GM23338 (cell line): ENCODE measurements around the gene BICRAL. TPM values are rescaled to one million over a fixed set of nuclear protein-coding genes. Genes with fewer than 3 reads are reported as not detected.

Experiments used
- ATAC-seq: fragments of 200-7000 bp; cut with Tn5 transposase; 3 replicates; pipeline ENCODE4 v1.9.1; 2020
- DNase-seq: peaks from one replicate; pipeline ENCODE4 v3.0.0-alpha.2; 2015; ENCODE audit warnings: low spot score
- H2AFZ ChIP-seq: fragments of 200-600 bp; sonication (generic); 2 replicates; pipeline ENCODE4 v1.8.0; 2016; ENCODE audit warnings: antibody characterized with exemption, mild to moderate bottlenecking, moderate library complexity
- H3F3A ChIP-seq: fragments of 200-600 bp; sonication (generic); replicated peaks from 2 replicates; pipeline ENCODE4 v1.8.0; 2017; ENCODE audit warnings: antibody characterized with exemption, mixed run types, low read depth
- H3K27ac ChIP-seq: fragments of 200-600 bp; sonication (generic); 2 replicates; pipeline ENCODE4 v1.6.1; 2016; ENCODE audit warnings: low read depth
- H3K27me3 ChIP-seq: fragments of 200-600 bp; sonication (generic); 2 replicates; pipeline ENCODE4 v1.8.0; 2016; ENCODE audit warnings: mild to moderate bottlenecking, mixed run types, moderate library complexity; ENCODE audit not compliant: insufficient read depth
- H3K36me3 ChIP-seq: fragments of 200-600 bp; sonication (generic); 2 replicates; pipeline ENCODE4 v1.8.0; 2016; ENCODE audit warnings: mild to moderate bottlenecking; ENCODE audit not compliant: insufficient read depth
- H3K4me1 ChIP-seq: fragments of 200-600 bp; sonication (generic); 2 replicates; pipeline ENCODE4 v1.8.0; 2016; ENCODE audit warnings: mild to moderate bottlenecking, moderate library complexity; ENCODE audit not compliant: insufficient read depth
- H3K4me2 ChIP-seq: fragments of 200-600 bp; sonication (generic); 2 replicates; pipeline ENCODE4 v1.7.1; 2017; ENCODE audit warnings: mixed run types
- H3K4me3 ChIP-seq: fragments of 200-600 bp; sonication (generic); 2 replicates; pipeline ENCODE4 v1.6.1; 2016; ENCODE audit warnings: mixed run types
- H3K79me2 ChIP-seq: fragments of 200-600 bp; sonication (generic); replicated peaks from 2 replicates; pipeline ENCODE4 v1.8.0; 2017; ENCODE audit warnings: mild to moderate bottlenecking; ENCODE audit not compliant: insufficient read depth
- H3K9me2 ChIP-seq: fragments of 200-600 bp; sonication (generic); 2 replicates; pipeline ENCODE4 v1.8.0; 2017; ENCODE audit not compliant: insufficient read depth
- H4K20me1 ChIP-seq: fragments of 200-600 bp; sonication (generic); replicated peaks from 2 replicates; pipeline ENCODE4 v1.8.0; 2017; ENCODE audit warnings: mild to moderate bottlenecking; ENCODE audit not compliant: insufficient read depth
- H3K27ac Mint-ChIP-seq: 2 replicates; pipeline ENCODE4 v1.8.0; 2020; ENCODE audit warnings: inconsistent platforms, mild to moderate bottlenecking, moderate library complexity, mixed read lengths
- H3K27me3 Mint-ChIP-seq: 3 replicates; pipeline ENCODE4 v1.8.0; 2022; ENCODE audit warnings: low read depth, mild to moderate bottlenecking, moderate library complexity, mixed read lengths, inconsistent platforms; ENCODE audit not compliant: insufficient read depth, poor library complexity
- H3K36me3 Mint-ChIP-seq: 3 replicates; pipeline ENCODE4 v1.8.0; 2021; ENCODE audit warnings: low read depth, mild to moderate bottlenecking, inconsistent platforms, moderate library complexity, mixed read lengths
- H3K4me1 Mint-ChIP-seq: 3 replicates; pipeline ENCODE4 v1.8.0; 2020; ENCODE audit warnings: mild to moderate bottlenecking, inconsistent platforms, mixed read lengths
- H3K4me3 Mint-ChIP-seq: 3 replicates; pipeline ENCODE4 v1.8.0; 2021; ENCODE audit warnings: moderate library complexity, mild to moderate bottlenecking, inconsistent platforms, mixed read lengths
- H3K9me3 Mint-ChIP-seq: 3 replicates; pipeline ENCODE4 v1.8.0; 2020; ENCODE audit warnings: moderate library complexity, mild to moderate bottlenecking, inconsistent platforms, mixed read lengths
- EZH2 ChIP-seq: fragments of 200-600 bp; sonication (generic); IDR thresholded peaks from one replicate; pipeline ENCODE4 v1.8.0; 2017; ENCODE audit warnings: antibody characterized with exemption, mild to moderate bottlenecking, low read depth; ENCODE audit not compliant: unreplicated experiment
- JUNB ChIP-seq: IDR thresholded peaks from one replicate; pipeline ENCODE4 v1.6.1; 2016; ENCODE audit warnings: antibody characterized with exemption; ENCODE audit not compliant: unreplicated experiment
- NANOG ChIP-seq: IDR thresholded peaks from 2 replicates; pipeline ENCODE4 v1.6.1; 2016; ENCODE audit warnings: antibody characterized with exemption, borderline replicate concordance
- POLR2AphosphoS5 ChIP-seq: IDR thresholded peaks from 2 replicates; pipeline ENCODE4 v1.6.1; 2016; ENCODE audit warnings: antibody characterized with exemption, low read depth
- ZNF331 ChIP-seq: fragments of 250-450 bp; sonication (Bioruptor Pico); IDR thresholded peaks from 2 replicates; pipeline ENCODE4 v1.5.0; 2020; ENCODE audit warnings: low read depth, mild to moderate bottlenecking, moderate library complexity
- polyA plus RNA-seq: library from polyadenylated mRNA; unstranded; fragments of >200 nt; fragmentation: Nextera tagmentation; extraction: Ambion mirVana; gene quantifications from 2 replicates; pipeline ENCODE4 v1.2.1, GENCODE V29; 2016
- total RNA-seq: library from RNA; depleted of rRNA; stranded (reverse); fragments of >200 nt; shearing (Covaris generic); gene quantifications from 2 replicates; pipeline ENCODE4 v1.2.3, GENCODE V29; 2014
- TF ChIP-seq, protein P1 (sequence below), 2 experiments: fragments of 200-600 bp in 1 of 2; sonication (generic) in 1 of 2; conservative IDR thresholded peaks; 2 replicates each; pipeline versions ENCODE4 v1.5.1 to v1.6.1; 2016 to 2017; ENCODE audit warnings: antibody characterized with exemption in 2 of 2, low read depth in 2 of 2, mild to moderate bottlenecking in 2 of 2, moderate library complexity in 1 of 2
- TF ChIP-seq, protein P2 (sequence below): IDR thresholded peaks from 2 replicates; pipeline ENCODE4 v1.6.1; 2016; ENCODE audit warnings: antibody characterized with exemption
- TF ChIP-seq, protein P3 (sequence below): fragments of 250-450 bp; sonication (Bioruptor Pico); IDR thresholded peaks from 2 replicates; pipeline ENCODE4 v1.5.0; 2020; ENCODE audit warnings: mild to moderate bottlenecking, moderate library complexity
- TF ChIP-seq, protein P4 (sequence below): IDR thresholded peaks from one replicate; pipeline ENCODE4 v1.6.1; 2018; ENCODE audit warnings: antibody characterized with exemption; ENCODE audit not compliant: unreplicated experiment

The BICRAL gene
- total and polyA plus RNA-seq, 2 experiments from 2014 or later, result 3.4 to 11.7 TPM

DNA sequence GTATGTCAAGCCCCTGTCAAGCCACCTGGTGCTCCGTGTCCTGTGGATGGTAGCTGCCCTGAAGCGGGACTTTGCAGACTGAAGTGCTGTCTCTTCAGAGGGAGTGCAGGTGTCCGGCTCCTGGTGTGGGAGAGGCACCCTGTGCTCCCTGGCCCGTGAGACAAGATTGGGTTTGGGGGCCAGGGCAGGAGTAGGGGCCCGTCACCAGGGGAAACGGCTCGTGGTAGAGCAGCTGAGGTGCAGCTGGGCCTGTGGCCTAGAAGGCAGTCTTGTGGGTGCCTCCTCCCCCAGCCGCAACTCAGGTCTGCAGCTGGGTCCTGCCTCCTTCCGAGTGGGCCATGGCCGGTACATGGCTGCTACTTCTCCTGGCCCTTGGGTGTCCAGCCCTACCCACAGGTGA is 133.9 kb downstream of the BICRAL start, which contains the start of gene PTCRA:
Gene PTCRA (plus strand): TSS at position 322 of the 400 bp plus-strand sequence. CDS start 17 bp downstream, at position 339.
- H3K27ac Mint-ChIP-seq, result no peak within 1 kb of the TSS
- no peaks in the 10 kb centered on the region for H3K36me3 ChIP-seq
- no peaks in the 10 kb centered on the region for H3K9me2 ChIP-seq
- no peaks in the 10 kb centered on the region for H3K79me2 ChIP-seq
- H4K20me1 ChIP-seq, result no peaks in the 10 kb centered on the region
- H3K27me3 Mint-ChIP-seq, result peaks cover 8% of the 10 kb centered on the region
- no peaks in the 10 kb centered on the region for H3K27me3 ChIP-seq
- H3K4me2 ChIP-seq, result no peak within 1 kb of the TSS
- H3K4me3 Mint-ChIP-seq, result no peak within 1 kb of the TSS
- no peak within 1 kb of the TSS for H2AFZ ChIP-seq
- H3K4me1 ChIP-seq, result no peaks in the 10 kb centered on the region; the same call in 1 of the 2 replicates
- H3F3A ChIP-seq, result peaks cover 3% of the 10 kb centered on the region; the same call in 1 of the 2 replicates
- no peaks in the 10 kb centered on the region for H3K9me3 Mint-ChIP-seq
- H3K4me3 ChIP-seq, result no peak within 1 kb of the TSS
- TF ChIP-seq, protein P1, sequence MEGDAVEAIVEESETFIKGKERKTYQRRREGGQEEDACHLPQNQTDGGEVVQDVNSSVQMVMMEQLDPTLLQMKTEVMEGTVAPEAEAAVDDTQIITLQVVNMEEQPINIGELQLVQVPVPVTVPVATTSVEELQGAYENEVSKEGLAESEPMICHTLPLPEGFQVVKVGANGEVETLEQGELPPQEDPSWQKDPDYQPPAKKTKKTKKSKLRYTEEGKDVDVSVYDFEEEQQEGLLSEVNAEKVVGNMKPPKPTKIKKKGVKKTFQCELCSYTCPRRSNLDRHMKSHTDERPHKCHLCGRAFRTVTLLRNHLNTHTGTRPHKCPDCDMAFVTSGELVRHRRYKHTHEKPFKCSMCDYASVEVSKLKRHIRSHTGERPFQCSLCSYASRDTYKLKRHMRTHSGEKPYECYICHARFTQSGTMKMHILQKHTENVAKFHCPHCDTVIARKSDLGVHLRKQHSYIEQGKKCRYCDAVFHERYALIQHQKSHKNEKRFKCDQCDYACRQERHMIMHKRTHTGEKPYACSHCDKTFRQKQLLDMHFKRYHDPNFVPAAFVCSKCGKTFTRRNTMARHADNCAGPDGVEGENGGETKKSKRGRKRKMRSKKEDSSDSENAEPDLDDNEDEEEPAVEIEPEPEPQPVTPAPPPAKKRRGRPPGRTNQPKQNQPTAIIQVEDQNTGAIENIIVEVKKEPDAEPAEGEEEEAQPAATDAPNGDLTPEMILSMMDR (conservative IDR thresholded peaks at IDR 0.05; ENCODE audit: low read depth in 2 of 2), result no peak
- TF ChIP-seq ZNF331 (CRISPR knock-in tag), result no peak
- TF ChIP-seq JUNB, result no peak
- no peak for TF ChIP-seq NANOG
- TF ChIP-seq, protein P2, sequence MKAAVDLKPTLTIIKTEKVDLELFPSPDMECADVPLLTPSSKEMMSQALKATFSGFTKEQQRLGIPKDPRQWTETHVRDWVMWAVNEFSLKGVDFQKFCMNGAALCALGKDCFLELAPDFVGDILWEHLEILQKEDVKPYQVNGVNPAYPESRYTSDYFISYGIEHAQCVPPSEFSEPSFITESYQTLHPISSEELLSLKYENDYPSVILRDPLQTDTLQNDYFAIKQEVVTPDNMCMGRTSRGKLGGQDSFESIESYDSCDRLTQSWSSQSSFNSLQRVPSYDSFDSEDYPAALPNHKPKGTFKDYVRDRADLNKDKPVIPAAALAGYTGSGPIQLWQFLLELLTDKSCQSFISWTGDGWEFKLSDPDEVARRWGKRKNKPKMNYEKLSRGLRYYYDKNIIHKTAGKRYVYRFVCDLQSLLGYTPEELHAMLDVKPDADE, result no peak
- no peak within 1 kb of the TSS for H3K27ac ChIP-seq
- DNase-seq, result no peak
- H3K36me3 Mint-ChIP-seq, result no peaks in the 10 kb centered on the region
- no peak for ATAC-seq
- H3K4me1 Mint-ChIP-seq, result no peaks in the 10 kb centered on the region

DNA sequence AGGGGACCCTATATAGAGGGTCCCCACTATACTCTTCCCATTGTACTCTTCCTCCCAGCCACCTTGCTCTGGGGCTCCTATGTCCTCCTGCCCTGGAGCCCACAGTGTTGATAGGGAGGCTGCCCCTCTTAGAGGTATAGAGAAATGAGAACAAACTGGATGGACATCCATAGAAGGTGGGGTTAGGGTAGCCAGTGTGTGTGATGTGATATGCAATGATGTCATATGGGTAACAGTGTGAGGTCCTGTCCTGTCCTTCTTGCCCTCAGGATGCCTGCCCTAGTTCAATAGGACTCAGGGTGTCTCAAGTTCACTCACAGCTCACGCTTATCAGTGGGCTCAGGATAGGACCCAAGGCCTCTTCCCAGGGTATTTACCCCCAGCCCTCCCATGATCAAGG is 134.4 kb downstream of the BICRAL start:
- H3K4me3 Mint-ChIP-seq, result no peak overlapping the region
- TF ChIP-seq EZH2 (no peak), NANOG (no peak), POLR2AphosphoS5 (no peak)
- TF ChIP-seq, protein P3, sequence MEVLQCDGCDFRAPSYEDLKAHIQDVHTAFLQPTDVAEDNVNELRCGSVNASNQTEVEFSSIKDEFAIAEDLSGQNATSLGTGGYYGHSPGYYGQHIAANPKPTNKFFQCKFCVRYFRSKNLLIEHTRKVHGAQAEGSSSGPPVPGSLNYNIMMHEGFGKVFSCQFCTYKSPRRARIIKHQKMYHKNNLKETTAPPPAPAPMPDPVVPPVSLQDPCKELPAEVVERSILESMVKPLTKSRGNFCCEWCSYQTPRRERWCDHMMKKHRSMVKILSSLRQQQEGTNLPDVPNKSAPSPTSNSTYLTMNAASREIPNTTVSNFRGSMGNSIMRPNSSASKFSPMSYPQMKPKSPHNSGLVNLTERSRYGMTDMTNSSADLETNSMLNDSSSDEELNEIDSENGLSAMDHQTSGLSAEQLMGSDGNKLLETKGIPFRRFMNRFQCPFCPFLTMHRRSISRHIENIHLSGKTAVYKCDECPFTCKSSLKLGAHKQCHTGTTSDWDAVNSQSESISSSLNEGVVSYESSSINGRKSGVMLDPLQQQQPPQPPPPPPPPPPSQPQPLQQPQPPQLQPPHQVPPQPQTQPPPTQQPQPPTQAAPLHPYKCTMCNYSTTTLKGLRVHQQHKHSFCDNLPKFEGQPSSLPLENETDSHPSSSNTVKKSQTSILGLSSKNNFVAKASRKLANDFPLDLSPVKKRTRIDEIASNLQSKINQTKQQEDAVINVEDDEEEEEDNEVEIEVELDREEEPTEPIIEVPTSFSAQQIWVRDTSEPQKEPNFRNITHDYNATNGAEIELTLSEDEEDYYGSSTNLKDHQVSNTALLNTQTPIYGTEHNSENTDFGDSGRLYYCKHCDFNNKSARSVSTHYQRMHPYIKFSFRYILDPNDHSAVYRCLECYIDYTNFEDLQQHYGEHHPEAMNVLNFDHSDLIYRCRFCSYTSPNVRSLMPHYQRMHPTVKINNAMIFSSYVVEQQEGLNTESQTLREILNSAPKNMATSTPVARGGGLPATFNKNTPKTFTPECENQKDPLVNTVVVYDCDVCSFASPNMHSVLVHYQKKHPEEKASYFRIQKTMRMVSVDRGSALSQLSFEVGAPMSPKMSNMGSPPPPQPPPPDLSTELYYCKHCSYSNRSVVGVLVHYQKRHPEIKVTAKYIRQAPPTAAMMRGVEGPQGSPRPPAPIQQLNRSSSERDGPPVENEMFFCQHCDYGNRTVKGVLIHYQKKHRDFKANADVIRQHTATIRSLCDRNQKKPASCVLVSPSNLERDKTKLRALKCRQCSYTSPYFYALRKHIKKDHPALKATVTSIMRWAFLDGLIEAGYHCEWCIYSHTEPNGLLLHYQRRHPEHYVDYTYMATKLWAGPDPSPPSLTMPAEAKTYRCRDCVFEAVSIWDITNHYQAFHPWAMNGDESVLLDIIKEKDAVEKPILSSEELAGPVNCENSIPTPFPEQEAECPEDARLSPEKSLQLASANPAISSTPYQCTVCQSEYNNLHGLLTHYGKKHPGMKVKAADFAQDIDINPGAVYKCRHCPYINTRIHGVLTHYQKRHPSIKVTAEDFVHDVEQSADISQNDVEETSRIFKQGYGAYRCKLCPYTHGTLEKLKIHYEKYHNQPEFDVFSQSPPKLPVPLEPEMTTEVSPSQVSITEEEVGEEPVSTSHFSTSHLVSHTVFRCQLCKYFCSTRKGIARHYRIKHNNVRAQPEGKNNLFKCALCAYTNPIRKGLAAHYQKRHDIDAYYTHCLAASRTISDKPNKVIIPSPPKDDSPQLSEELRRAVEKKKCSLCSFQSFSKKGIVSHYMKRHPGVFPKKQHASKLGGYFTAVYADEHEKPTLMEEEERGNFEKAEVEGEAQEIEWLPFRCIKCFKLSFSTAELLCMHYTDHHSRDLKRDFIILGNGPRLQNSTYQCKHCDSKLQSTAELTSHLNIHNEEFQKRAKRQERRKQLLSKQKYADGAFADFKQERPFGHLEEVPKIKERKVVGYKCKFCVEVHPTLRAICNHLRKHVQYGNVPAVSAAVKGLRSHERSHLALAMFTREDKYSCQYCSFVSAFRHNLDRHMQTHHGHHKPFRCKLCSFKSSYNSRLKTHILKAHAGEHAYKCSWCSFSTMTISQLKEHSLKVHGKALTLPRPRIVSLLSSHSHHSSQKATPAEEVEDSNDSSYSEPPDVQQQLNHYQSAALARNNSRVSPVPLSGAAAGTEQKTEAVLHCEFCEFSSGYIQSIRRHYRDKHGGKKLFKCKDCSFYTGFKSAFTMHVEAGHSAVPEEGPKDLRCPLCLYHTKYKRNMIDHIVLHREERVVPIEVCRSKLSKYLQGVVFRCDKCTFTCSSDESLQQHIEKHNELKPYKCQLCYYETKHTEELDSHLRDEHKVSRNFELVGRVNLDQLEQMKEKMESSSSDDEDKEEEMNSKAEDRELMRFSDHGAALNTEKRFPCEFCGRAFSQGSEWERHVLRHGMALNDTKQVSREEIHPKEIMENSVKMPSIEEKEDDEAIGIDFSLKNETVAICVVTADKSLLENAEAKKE (CRISPR knock-in tag), result no peak
- TF ChIP-seq, protein P4, sequence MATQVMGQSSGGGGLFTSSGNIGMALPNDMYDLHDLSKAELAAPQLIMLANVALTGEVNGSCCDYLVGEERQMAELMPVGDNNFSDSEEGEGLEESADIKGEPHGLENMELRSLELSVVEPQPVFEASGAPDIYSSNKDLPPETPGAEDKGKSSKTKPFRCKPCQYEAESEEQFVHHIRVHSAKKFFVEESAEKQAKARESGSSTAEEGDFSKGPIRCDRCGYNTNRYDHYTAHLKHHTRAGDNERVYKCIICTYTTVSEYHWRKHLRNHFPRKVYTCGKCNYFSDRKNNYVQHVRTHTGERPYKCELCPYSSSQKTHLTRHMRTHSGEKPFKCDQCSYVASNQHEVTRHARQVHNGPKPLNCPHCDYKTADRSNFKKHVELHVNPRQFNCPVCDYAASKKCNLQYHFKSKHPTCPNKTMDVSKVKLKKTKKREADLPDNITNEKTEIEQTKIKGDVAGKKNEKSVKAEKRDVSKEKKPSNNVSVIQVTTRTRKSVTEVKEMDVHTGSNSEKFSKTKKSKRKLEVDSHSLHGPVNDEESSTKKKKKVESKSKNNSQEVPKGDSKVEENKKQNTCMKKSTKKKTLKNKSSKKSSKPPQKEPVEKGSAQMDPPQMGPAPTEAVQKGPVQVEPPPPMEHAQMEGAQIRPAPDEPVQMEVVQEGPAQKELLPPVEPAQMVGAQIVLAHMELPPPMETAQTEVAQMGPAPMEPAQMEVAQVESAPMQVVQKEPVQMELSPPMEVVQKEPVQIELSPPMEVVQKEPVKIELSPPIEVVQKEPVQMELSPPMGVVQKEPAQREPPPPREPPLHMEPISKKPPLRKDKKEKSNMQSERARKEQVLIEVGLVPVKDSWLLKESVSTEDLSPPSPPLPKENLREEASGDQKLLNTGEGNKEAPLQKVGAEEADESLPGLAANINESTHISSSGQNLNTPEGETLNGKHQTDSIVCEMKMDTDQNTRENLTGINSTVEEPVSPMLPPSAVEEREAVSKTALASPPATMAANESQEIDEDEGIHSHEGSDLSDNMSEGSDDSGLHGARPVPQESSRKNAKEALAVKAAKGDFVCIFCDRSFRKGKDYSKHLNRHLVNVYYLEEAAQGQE, result no peak

More for the DNA sequence above, 134.4 kb downstream of the BICRAL start:
- H3K9me3 Mint-ChIP-seq, result no peaks in the 10 kb centered on the region
- Histone ChIP-seq H3K4me3 (no peak overlapping the region), H3F3A (peaks cover 1% of the 10 kb centered on the region; the same call in 1 of the 2 replicates), H3K27me3 (no peaks in the 10 kb centered on the region), H3K9me2 (no peaks in the 10 kb centered on the region), H3K36me3 (no peaks in the 10 kb centered on the region), H3K79me2 (no peaks in the 10 kb centered on the region), H3K27ac (no peak overlapping the region), H4K20me1 (no peaks in the 10 kb centered on the region), H2AFZ (no peak overlapping the region), H3K4me1 (no peaks in the 10 kb centered on the region; the same call in 1 of the 2 replicates), H3K4me2 (no peak overlapping the region)
- DNase-seq (no peak), ATAC-seq (no peak)
- H3K4me1 Mint-ChIP-seq, result no peaks in the 10 kb centered on the region
- no peaks in the 10 kb centered on the region for H3K36me3 Mint-ChIP-seq
- H3K27ac Mint-ChIP-seq, result no peak overlapping the region
- peaks cover 8% of the 10 kb centered on the region for H3K27me3 Mint-ChIP-seq
